ENCODE data around the gene PSMG4.

PSMG4 gene

GRCh38 chr6:3301506-3301905 is 42.8 kb downstream of the PSMG4 start:
- H3K79me2 ChIP-seq (ENCODE audit: insufficient read depth, low read depth): no peaks in the 10 kb centered on the region
- no peaks in the 10 kb centered on the region for H3K27me3 ChIP-seq (ENCODE audit: insufficient read depth, low read depth)
- no peak overlapping the region for H3K9ac ChIP-seq
- TF ChIP-seq CTCF (conservative IDR thresholded peaks at IDR 0.05; ENCODE audit: low read depth, low read length): no peak
- no peaks in the 10 kb centered on the region for H3K36me3 ChIP-seq (ENCODE audit: insufficient read depth)
- no peak overlapping the region for H3K4me3 ChIP-seq (IDR thresholded peaks at IDR 0.05; ENCODE audit: insufficient read depth, low read depth, low read length)
- no peak overlapping the region for H2AFZ ChIP-seq (ENCODE audit: low read depth)
- peaks cover 35% of the 10 kb centered on the region for H3K4me1 ChIP-seq (ENCODE audit: low read depth, poor library complexity, severe bottlenecking)
- H3K4me2 ChIP-seq: no peak overlapping the region
- H4K20me1 ChIP-seq (ENCODE audit: insufficient read depth): no peaks in the 10 kb centered on the region
- no peak overlapping the region for H3K27ac ChIP-seq

GRCh38 chr6:3303795-3304411 is 45.2 kb downstream of the PSMG4 start:
- no peak for TF ChIP-seq CTCF (conservative IDR thresholded peaks at IDR 0.05; ENCODE audit: low read depth, low read length)

GRCh38 chr6:3304500-3305215 is 45.9 kb downstream of the PSMG4 start:
- no peaks in the 10 kb centered on the region for H3K36me3 ChIP-seq (ENCODE audit: insufficient read depth)
- TF ChIP-seq CTCF (conservative IDR thresholded peaks at IDR 0.05; ENCODE audit: low read depth, low read length): no peak

More at GRCh38 chr6:3303795-3304411, 45.2 kb downstream of the PSMG4 start:
- no peak overlapping the region for H3K27ac ChIP-seq
- H4K20me1 ChIP-seq (ENCODE audit: insufficient read depth): no peaks in the 10 kb centered on the region
- peaks cover 25% of the 10 kb centered on the region for H3K4me1 ChIP-seq (ENCODE audit: low read depth, poor library complexity, severe bottlenecking)
- no peak overlapping the region for H3K4me2 ChIP-seq
- no peaks in the 10 kb centered on the region for H3K27me3 ChIP-seq (ENCODE audit: insufficient read depth, low read depth)
- H2AFZ ChIP-seq (ENCODE audit: low read depth): no peak overlapping the region
- H3K79me2 ChIP-seq (ENCODE audit: insufficient read depth, low read depth): no peaks in the 10 kb centered on the region
- H3K4me3 ChIP-seq (IDR thresholded peaks at IDR 0.05; ENCODE audit: insufficient read depth, low read depth, low read length): no peak overlapping the region
- no peak overlapping the region for H3K9ac ChIP-seq
- no peaks in the 10 kb centered on the region for H3K36me3 ChIP-seq (ENCODE audit: insufficient read depth)

GRCh38 chr6:3305216-3305565 is 46.4 kb downstream of the PSMG4 start:
- no peaks in the 10 kb centered on the region for H3K36me3 ChIP-seq (ENCODE audit: insufficient read depth)
- no peak overlapping the region for H3K4me2 ChIP-seq
- H3K4me3 ChIP-seq (IDR thresholded peaks at IDR 0.05; ENCODE audit: insufficient read depth, low read depth, low read length): no peak overlapping the region
- H3K27me3 ChIP-seq (ENCODE audit: insufficient read depth, low read depth): no peaks in the 10 kb centered on the region
- no peaks in the 10 kb centered on the region for H3K79me2 ChIP-seq (ENCODE audit: insufficient read depth, low read depth)
- no peak overlapping the region for H3K9ac ChIP-seq
- no peak for TF ChIP-seq CTCF (conservative IDR thresholded peaks at IDR 0.05; ENCODE audit: low read depth, low read length)
- no peak overlapping the region for H3K27ac ChIP-seq
- H2AFZ ChIP-seq (ENCODE audit: low read depth): no peak overlapping the region
- peaks cover 26% of the 10 kb centered on the region for H3K4me1 ChIP-seq (ENCODE audit: low read depth, poor library complexity, severe bottlenecking)
- no peaks in the 10 kb centered on the region for H4K20me1 ChIP-seq (ENCODE audit: insufficient read depth)

More at GRCh38 chr6:3304500-3305215, 45.9 kb downstream of the PSMG4 start:
- Histone ChIP-seq H3K27ac (no peak overlapping the region), H3K79me2 (ENCODE audit: insufficient read depth, low read depth) (no peaks in the 10 kb centered on the region), H3K4me3 (IDR thresholded peaks at IDR 0.05; ENCODE audit: insufficient read depth, low read depth, low read length) (no peak overlapping the region), H3K4me1 (ENCODE audit: low read depth, poor library complexity, severe bottlenecking) (peaks cover 28% of the 10 kb centered on the region), H3K27me3 (ENCODE audit: insufficient read depth, low read depth) (no peaks in the 10 kb centered on the region), H3K4me2 (no peak overlapping the region), H2AFZ (ENCODE audit: low read depth) (no peak overlapping the region), H4K20me1 (ENCODE audit: insufficient read depth) (no peaks in the 10 kb centered on the region), H3K9ac (no peak overlapping the region)
